ENCODE results near the gene GLDC. TPM values are rescaled to one million over a fixed set of nuclear protein-coding genes. Genes with fewer than 3 reads are reported as not detected.

Gene GLDC
- total RNA-seq, 1 experiment from 2014 or later, result 145 TPM

GRCh38 chr9:6538666-6539071 lies 106.9 kb downstream of the GLDC start:
- H3K4me1 Mint-ChIP-seq, result no peaks in the 10 kb centered on the region
- H3K36me3 Mint-ChIP-seq, result peaks cover 50% of the 10 kb centered on the region
- H3K4me3 Mint-ChIP-seq, result no peak overlapping the region
- H3K27me3 Mint-ChIP-seq (ENCODE audit: low read depth), result no peaks in the 10 kb centered on the region
- no peaks in the 10 kb centered on the region for H3K9me3 Mint-ChIP-seq
- H3K27ac Mint-ChIP-seq, result no peak overlapping the region
- no peak for DNase-seq (ENCODE audit: low spot score)
- POLR2A ChIA-PET, result no interaction called here
- CTCF ChIA-PET, result no interaction called here
- TF ChIP-seq, protein P1, sequence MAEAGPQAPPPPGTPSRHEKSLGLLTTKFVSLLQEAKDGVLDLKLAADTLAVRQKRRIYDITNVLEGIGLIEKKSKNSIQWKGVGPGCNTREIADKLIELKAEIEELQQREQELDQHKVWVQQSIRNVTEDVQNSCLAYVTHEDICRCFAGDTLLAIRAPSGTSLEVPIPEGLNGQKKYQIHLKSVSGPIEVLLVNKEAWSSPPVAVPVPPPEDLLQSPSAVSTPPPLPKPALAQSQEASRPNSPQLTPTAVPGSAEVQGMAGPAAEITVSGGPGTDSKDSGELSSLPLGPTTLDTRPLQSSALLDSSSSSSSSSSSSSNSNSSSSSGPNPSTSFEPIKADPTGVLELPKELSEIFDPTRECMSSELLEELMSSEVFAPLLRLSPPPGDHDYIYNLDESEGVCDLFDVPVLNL (CRISPR knock-in tag; IDR thresholded peaks at IDR 0.05; ENCODE audit: borderline replicate concordance, low read depth), result no peak
- TF ChIP-seq ZNF281 (CRISPR knock-in tag; IDR thresholded peaks at IDR 0.05) (no peak), ZNF416 (CRISPR knock-in tag; IDR thresholded peaks at IDR 0.05) (no peak), CREM (CRISPR knock-in tag; IDR thresholded peaks at IDR 0.05) (no peak), GABPB1 (CRISPR knock-in tag; IDR thresholded peaks at IDR 0.05) (no peak), ETV6 (CRISPR knock-in tag; IDR thresholded peaks at IDR 0.05) (no peak), IRF2 (CRISPR knock-in tag; IDR thresholded peaks at IDR 0.05; ENCODE audit: borderline replicate concordance, low read depth) (no peak), ATF1 (CRISPR knock-in tag; IDR thresholded peaks at IDR 0.05) (no peak), ZSCAN18 (CRISPR knock-in tag; IDR thresholded peaks at IDR 0.05) (no peak), ELF4 (CRISPR knock-in tag; IDR thresholded peaks at IDR 0.05; ENCODE audit: low read depth) (no peak), E2F5 (CRISPR knock-in tag; IDR thresholded peaks at IDR 0.05) (no peak), GRHL2 (CRISPR knock-in tag; IDR thresholded peaks at IDR 0.05; ENCODE audit: insufficient replicate concordance, severe bottlenecking) (no peak), ZNF317 (CRISPR knock-in tag; IDR thresholded peaks at IDR 0.05; ENCODE audit: borderline replicate concordance, low read depth) (no peak)
- TF ChIP-seq, protein P2, sequence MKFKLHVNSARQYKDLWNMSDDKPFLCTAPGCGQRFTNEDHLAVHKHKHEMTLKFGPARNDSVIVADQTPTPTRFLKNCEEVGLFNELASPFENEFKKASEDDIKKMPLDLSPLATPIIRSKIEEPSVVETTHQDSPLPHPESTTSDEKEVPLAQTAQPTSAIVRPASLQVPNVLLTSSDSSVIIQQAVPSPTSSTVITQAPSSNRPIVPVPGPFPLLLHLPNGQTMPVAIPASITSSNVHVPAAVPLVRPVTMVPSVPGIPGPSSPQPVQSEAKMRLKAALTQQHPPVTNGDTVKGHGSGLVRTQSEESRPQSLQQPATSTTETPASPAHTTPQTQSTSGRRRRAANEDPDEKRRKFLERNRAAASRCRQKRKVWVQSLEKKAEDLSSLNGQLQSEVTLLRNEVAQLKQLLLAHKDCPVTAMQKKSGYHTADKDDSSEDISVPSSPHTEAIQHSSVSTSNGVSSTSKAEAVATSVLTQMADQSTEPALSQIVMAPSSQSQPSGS (CRISPR knock-in tag; IDR thresholded peaks at IDR 0.05; ENCODE audit: borderline replicate concordance, low read depth), result no peak
- TF ChIP-seq, protein P3, sequence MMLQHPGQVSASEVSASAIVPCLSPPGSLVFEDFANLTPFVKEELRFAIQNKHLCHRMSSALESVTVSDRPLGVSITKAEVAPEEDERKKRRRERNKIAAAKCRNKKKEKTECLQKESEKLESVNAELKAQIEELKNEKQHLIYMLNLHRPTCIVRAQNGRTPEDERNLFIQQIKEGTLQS (CRISPR knock-in tag; conservative IDR thresholded peaks at IDR 0.05), result no peak
- ATAC-seq, result no peak

GRCh38 chr9:6535594-6535993 lies 109.9 kb downstream of the GLDC start:
- ChIA-PET POLR2A (no interaction called here), CTCF (no interaction called here)
- H3K9me3 Mint-ChIP-seq, result no peaks in the 10 kb centered on the region
- no peak overlapping the region for H3K27ac Mint-ChIP-seq
- H3K36me3 Mint-ChIP-seq, result peaks cover 54% of the 10 kb centered on the region
- DNase-seq (ENCODE audit: low spot score), result no peak
- ATAC-seq, result no peak
- no peak for TF ChIP-seq ZBTB43 (CRISPR knock-in tag; IDR thresholded peaks at IDR 0.05)
- H3K27me3 Mint-ChIP-seq (ENCODE audit: low read depth), result no peaks in the 10 kb centered on the region
- H3K4me1 Mint-ChIP-seq, result no peaks in the 10 kb centered on the region
- no peak overlapping the region for H3K4me3 Mint-ChIP-seq

All from WTC11 (cell line).